Progenitor cell of endocrine pancreas (in vitro differentiated cells): ENCODE data around the gene SGK1. TPM values are rescaled to one million over a fixed set of nuclear protein-coding genes. Genes with fewer than 3 reads are reported as not detected.
"Not testable (repeated sequence)": the region's sequence is repeated elsewhere in the genome, so short reads cannot be mapped to it uniquely, and the experiment has no call there.

Source experiments
- DNase-seq: peaks from one replicate; pipeline ENCODE4 v3.0.0; 2021; ENCODE audit warnings: low spot score; ENCODE audit not compliant: unreplicated experiment
- H3K27ac Mint-ChIP-seq: 2 replicates; pipeline ENCODE4 v1.8.0; 2021; ENCODE audit warnings: mild to moderate bottlenecking, moderate library complexity, mixed read lengths
- H3K27me3 Mint-ChIP-seq: 2 replicates; pipeline ENCODE4 v1.8.0; 2021; ENCODE audit warnings: mixed read lengths
- H3K36me3 Mint-ChIP-seq: 2 replicates; pipeline ENCODE4 v1.8.0; 2022; ENCODE audit warnings: mixed read lengths; ENCODE audit not compliant: insufficient read depth
- H3K4me1 Mint-ChIP-seq: 2 replicates; pipeline ENCODE4 v1.8.0; 2021; ENCODE audit warnings: low read depth, mixed read lengths
- H3K4me3 Mint-ChIP-seq: 2 replicates; pipeline ENCODE4 v1.8.0; 2021; ENCODE audit warnings: low read depth, mild to moderate bottlenecking, moderate library complexity, mixed read lengths
- H3K9me3 Mint-ChIP-seq: 2 replicates; pipeline ENCODE4 v1.8.0; 2021; ENCODE audit warnings: low read depth, mixed read lengths
- CTCF ChIP-seq: fragments of 200-600 bp; sonication (generic); IDR thresholded peaks from one replicate; pipeline ENCODE4 v1.5.0; 2021; ENCODE audit warnings: antibody characterized with exemption, mild to moderate bottlenecking; ENCODE audit not compliant: unreplicated experiment
- total RNA-seq: library from RNA; stranded (reverse); gene quantifications from 2 replicates; pipeline ENCODE4 v1.2.1, GENCODE V29; 2021

SGK1 gene
- total RNA-seq, 1 donor from 2014 or later, result 13.9 TPM

DNA sequence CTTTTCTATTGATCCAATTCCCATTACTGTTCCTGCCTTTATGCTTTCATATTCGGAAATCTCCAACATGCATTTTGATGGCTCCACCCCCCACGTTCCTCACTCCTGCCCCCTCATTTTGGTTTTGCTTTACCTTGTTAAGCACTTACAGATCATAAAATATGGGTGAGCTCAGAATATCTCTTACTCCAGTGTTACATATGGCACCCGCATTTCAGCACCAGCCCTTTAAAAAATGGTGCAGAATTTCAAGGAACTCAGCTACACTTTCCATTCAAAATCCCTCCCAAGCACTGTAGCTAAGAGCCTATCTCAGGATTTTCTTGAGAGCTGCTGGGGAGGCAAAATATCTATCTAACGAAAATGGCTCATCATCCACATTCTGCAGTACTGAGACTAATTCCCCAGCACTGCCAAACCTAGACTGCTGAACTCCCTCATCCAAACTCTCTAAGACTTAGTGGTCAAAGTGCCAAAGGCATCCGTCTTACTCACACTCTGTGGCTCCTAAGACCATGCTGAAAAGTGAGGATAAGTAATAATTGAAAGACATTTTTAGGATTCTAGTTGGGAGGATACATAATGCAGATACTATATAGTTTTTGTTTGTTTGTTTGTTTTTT is 7.8 kb downstream of the SGK1 start:
- Mint-ChIP-seq H3K27ac (no peak overlapping the region), H3K4me3 (no peak overlapping the region), H3K27me3 (peaks cover 14% of the 10 kb centered on the region), H3K9me3 (no peaks in the 10 kb centered on the region), H3K4me1 (peaks cover 12% of the 10 kb centered on the region), H3K36me3 (no peaks in the 10 kb centered on the region)
- TF ChIP-seq CTCF, result no peak
- DNase-seq, result no peak

DNA sequence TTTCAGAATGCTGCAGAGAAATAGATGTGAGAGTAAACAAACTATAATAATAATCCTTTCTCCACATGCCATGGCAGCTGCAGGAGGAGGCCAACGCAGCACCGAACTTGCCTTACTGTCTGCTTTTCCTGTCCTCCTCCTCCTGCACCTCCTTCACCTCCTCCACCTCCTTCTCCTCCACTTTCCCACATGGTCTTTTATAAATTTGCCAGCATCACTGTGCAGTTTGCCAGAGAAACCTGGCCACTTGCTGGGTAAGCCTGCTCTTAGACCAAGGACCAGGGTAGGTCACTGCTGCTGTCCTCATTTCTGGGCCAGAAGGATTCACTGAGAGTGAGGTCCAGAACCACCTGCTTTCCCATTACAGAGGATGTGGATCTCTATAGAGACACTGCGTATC is 8.7 kb downstream of the SGK1 start:
- Mint-ChIP-seq H3K36me3 (no peaks in the 10 kb centered on the region), H3K9me3 (no peaks in the 10 kb centered on the region), H3K4me3 (no peak overlapping the region), H3K27me3 (peaks cover 9% of the 10 kb centered on the region), H3K27ac (no peak overlapping the region), H3K4me1 (peaks cover 12% of the 10 kb centered on the region)
- no peak for DNase-seq
- TF ChIP-seq CTCF, result no peak

GRCh38 chr6:134308800-134309199 is 9.1 kb downstream of the SGK1 start:
- H3K27me3 Mint-ChIP-seq, result peaks cover 9% of the 10 kb centered on the region
- TF ChIP-seq CTCF, result no peak
- no peak overlapping the region for H3K4me3 Mint-ChIP-seq
- no peak overlapping the region for H3K27ac Mint-ChIP-seq
- H3K4me1 Mint-ChIP-seq, result peaks cover 12% of the 10 kb centered on the region
- H3K36me3 Mint-ChIP-seq, result no peaks in the 10 kb centered on the region
- no peaks in the 10 kb centered on the region for H3K9me3 Mint-ChIP-seq
- no peak for DNase-seq

GRCh38 chr6:134307870-134308269 is 10.0 kb downstream of the SGK1 start:
- Mint-ChIP-seq H3K27me3 (peaks cover 3% of the 10 kb centered on the region), H3K4me3 (no peak overlapping the region), H3K4me1 (peaks cover 12% of the 10 kb centered on the region), H3K36me3 (no peaks in the 10 kb centered on the region), H3K27ac (no peak overlapping the region), H3K9me3 (no peaks in the 10 kb centered on the region)
- TF ChIP-seq CTCF, result no peak
- DNase-seq, result no peak

- H3K4me3 Mint-ChIP-seq, result no peak overlapping the region
- no peak for TF ChIP-seq CTCF
- H3K9me3 Mint-ChIP-seq, result no peaks in the 10 kb centered on the region
- peaks cover 3% of the 10 kb centered on the region for H3K27me3 Mint-ChIP-seq
- H3K36me3 Mint-ChIP-seq, result no peaks in the 10 kb centered on the region
- H3K27ac Mint-ChIP-seq, result no peak overlapping the region
- peaks cover 13% of the 10 kb centered on the region for H3K4me1 Mint-ChIP-seq
- DNase-seq, result no peak
Measured at GRCh38 chr6:134307075-134307474, 10.8 kb downstream of the SGK1 start.

GRCh38 chr6:134304381-134304780 is 13.5 kb downstream of the SGK1 start:
- H3K9me3 Mint-ChIP-seq, result not testable (repeated sequence)

More at GRCh38 chr6:134304381-134304780, 13.5 kb downstream of the SGK1 start:
- not testable (repeated sequence) for H3K36me3 Mint-ChIP-seq, H3K27me3 Mint-ChIP-seq, DNase-seq, H3K27ac Mint-ChIP-seq, H3K4me3 Mint-ChIP-seq
- peaks cover 11% of the 10 kb centered on the region for H3K4me1 Mint-ChIP-seq
